Endothelial cell of umbilical vein (primary cell): Measurements from ENCODE around the gene RMP24.

Experiments
- BruUV-seq: library from RNA; stranded (reverse); fragments of 400-500 nt; replicated peaks from 2 replicates; lab custom pipeline; 2021; lab: Mats Ljungman, UMichigan
- CTCF ChIA-PET: fragments of 300-600, 350-600 bp; sonication (Branson Sonifier 250); formaldehyde crosslinking; loops from one replicate; lab custom pipeline; 2021; ENCODE audit warnings: antibody characterized with exemption, inconsistent platforms; lab: Charles Lee
- POLR2A ChIA-PET: fragments of 300-600, 350-600 bp; sonication (Branson Sonifier 250); formaldehyde crosslinking; loops from one replicate; lab custom pipeline; 2021; ENCODE audit warnings: antibody characterized with exemption, inconsistent platforms; lab: Charles Lee
- DNase-seq: peaks from one replicate; pipeline ENCODE4 v3.0.0-alpha.2; 2011; ENCODE audit warnings: low read depth, low spot score
- FAIRE-seq: peaks from 2 replicates; lab custom pipeline; 2011; peaks lifted over from hg19 to GRCh38; lab: Jason Lieb, UNC
- H2AFZ ChIP-seq: 2 replicates; pipeline ENCODE4 v1.6.0; 2012; ENCODE audit warnings: low read depth, low read length, control low read depth, inconsistent platforms
- H3K27ac ChIP-seq: 2 replicates; pipeline ENCODE4 v1.5.1; 2011; ENCODE audit warnings: low read depth, mild to moderate bottlenecking, control low read depth, low read length, moderate library complexity; ENCODE audit not compliant: insufficient read depth
- H3K27me3 ChIP-seq, 2 experiments: 2 replicates each; pipeline versions ENCODE4 v1.6.0 to v1.6.1; 2011; ENCODE audit warnings: low read length in 2 of 2, mixed read lengths in 1 of 2; ENCODE audit not compliant: control insufficient read depth in 2 of 2, insufficient read depth in 2 of 2
- H3K36me3 ChIP-seq, 2 experiments: 2 replicates in 1 of 2; 3 replicates in 1 of 2; pipeline ENCODE4 v1.5.1; 2011; ENCODE audit warnings: low read length in 2 of 2, mild to moderate bottlenecking in 1 of 2, moderate library complexity in 1 of 2; ENCODE audit not compliant: control insufficient read depth in 2 of 2, insufficient read depth in 2 of 2; ENCODE audit errors: extremely low read depth in 1 of 2
- H3K4me1 ChIP-seq: 3 replicates; pipeline ENCODE4 v1.5.1; 2011; ENCODE audit warnings: mild to moderate bottlenecking, low read length; ENCODE audit not compliant: control insufficient read depth, insufficient read depth; ENCODE audit errors: extremely low read depth
- H3K4me2 ChIP-seq: 2 replicates; pipeline ENCODE4 v1.6.1; 2011; ENCODE audit warnings: low read length, control low read depth, mixed read lengths; ENCODE audit not compliant: insufficient read depth
- H3K4me3 ChIP-seq, 3 experiments: fragments of 200-600 bp in 1 of 3; sonication (generic), shearing (Covaris generic) in 1 of 3; replicated peaks in 1 of 3; 2 replicates each; pipeline ENCODE4 v1.5.1; 2011 to 2016; ENCODE audit warnings: control low read depth in 3 of 3, low read length in 3 of 3, mild to moderate bottlenecking in 2 of 3, inconsistent platforms in 1 of 3, low read depth in 1 of 3, moderate library complexity in 1 of 3; ENCODE audit not compliant: insufficient read depth in 1 of 3
- H3K79me2 ChIP-seq: 2 replicates; pipeline ENCODE4 v1.6.0; 2012; ENCODE audit warnings: low read length, inconsistent platforms; ENCODE audit not compliant: control insufficient read depth, insufficient read depth
- H3K9ac ChIP-seq: replicated peaks from 2 replicates; pipeline ENCODE3; 2011; ENCODE audit warnings: low read length, control low read depth; ENCODE audit not compliant: insufficient read depth; ENCODE audit errors: extremely low read depth
- H3K9me1 ChIP-seq: replicated peaks from 3 replicates; pipeline ENCODE4 v1.6.0; 2011; ENCODE audit warnings: mild to moderate bottlenecking, low read length; ENCODE audit not compliant: control insufficient read depth, insufficient read depth; ENCODE audit errors: extremely low read depth
- H3K9me3 ChIP-seq: replicated peaks from 2 replicates; pipeline ENCODE4 v1.5.1; 2012; ENCODE audit warnings: low read length, inconsistent platforms; ENCODE audit not compliant: control insufficient read depth, insufficient read depth
- H4K20me1 ChIP-seq: replicated peaks from 2 replicates; pipeline ENCODE3; 2011; ENCODE audit warnings: mild to moderate bottlenecking, low read length; ENCODE audit not compliant: control insufficient read depth, insufficient read depth; ENCODE audit errors: extremely low read depth
- CTCF ChIP-seq, 2 donors: IDR thresholded peaks; 1 replicate in 1 of 2; 2 replicates in 1 of 2; pipeline ENCODE4 v1.5.1; 2011; ENCODE audit warnings: low read length in 2 of 2, mild to moderate bottlenecking in 2 of 2, moderate library complexity in 2 of 2, control low read depth in 1 of 2, inconsistent platforms in 1 of 2, low read depth in 1 of 2; ENCODE audit not compliant: insufficient read depth in 1 of 2; ENCODE audit errors: extremely low read depth in 1 of 2
- EZH2 ChIP-seq: IDR thresholded peaks from 2 replicates; pipeline ENCODE4 v1.6.1; 2012; ENCODE audit warnings: borderline replicate concordance, low read depth, mild to moderate bottlenecking, moderate library complexity, low read length, inconsistent platforms; ENCODE audit not compliant: severe bottlenecking
- FOS ChIP-seq: IDR thresholded peaks from 2 replicates; pipeline ENCODE4 v1.6.1; 2011; ENCODE audit warnings: mild to moderate bottlenecking, low read length, moderate library complexity, borderline replicate concordance; ENCODE audit not compliant: insufficient read depth
- GATA2 ChIP-seq: IDR thresholded peaks from 2 replicates; pipeline ENCODE4 v1.7.0; 2011; ENCODE audit warnings: low read depth, mild to moderate bottlenecking, moderate library complexity, mixed read lengths, low read length; ENCODE audit not compliant: insufficient read length, insufficient read depth
- JUN ChIP-seq: IDR thresholded peaks from 2 replicates; pipeline ENCODE4 v1.6.1; 2011; ENCODE audit warnings: borderline replicate concordance, low read depth; ENCODE audit not compliant: insufficient read length, insufficient read depth
- MAX ChIP-seq: IDR thresholded peaks from 2 replicates; pipeline ENCODE4 v1.6.1; 2011; ENCODE audit not compliant: insufficient read depth, insufficient read length
- MYC ChIP-seq: IDR thresholded peaks from one replicate; pipeline ENCODE4 v1.6.1; 2011; ENCODE audit warnings: mild to moderate bottlenecking, low read depth, low read length
- POLR2A ChIP-seq: IDR thresholded peaks from 2 replicates; pipeline ENCODE4 v1.6.1; 2012; ENCODE audit warnings: low read depth, mild to moderate bottlenecking, control low read depth, low read length
- POLR2AphosphoS5 ChIP-seq: IDR thresholded peaks from 2 replicates; pipeline ENCODE4 v1.6.1; 2012; ENCODE audit warnings: low read depth, mild to moderate bottlenecking, control low read depth, low read length, moderate library complexity; ENCODE audit not compliant: insufficient read depth
- dilution Hi-C: fragments of 300-500 bp; cut with MboI; formaldehyde crosslinking; loops from one replicate; pipeline ENCODE4 v1.15.0; 2019; ENCODE audit warnings: low sequenced_read_pairs; ENCODE audit not compliant: extremely low pct_ligation_motif_present
- intact Hi-C: fragments of 100-400 bp; cut with micrococcal nuclease; formaldehyde crosslinking; loops from one replicate; pipeline ENCODE4 v1.10.0; 2022

Gene RMP24

GRCh38 chr18:35998967-35999366, 26.5 kb downstream of the RMP24 start:
- H4K20me1 ChIP-seq: no peaks in the 10 kb centered on the region
- H3K4me2 ChIP-seq: no peak overlapping the region
- CTCF ChIA-PET: interaction anchor here (0.9 to 1.1 kb wide), 3 partner anchors 15 to 612 kb away, joined by 3 to 7 read pairs (median 3); no protein-coding TSS in a partner anchor
- TF ChIP-seq CTCF (IDR thresholded peaks at IDR 0.05; ENCODE audit: extremely low read depth in 1 of 2, insufficient read depth in 1 of 2, low read depth in 1 of 2, low read length in 2 of 2) (peak; percentile 22 to 31), EZH2 (no peak), POLR2A (no peak), GATA2 (no peak)
- no peaks in the 10 kb centered on the region for H3K9me1 ChIP-seq
- POLR2A ChIA-PET: no interaction called here
- no peak overlapping the region for H2AFZ ChIP-seq
- no peaks in the 10 kb centered on the region for H3K9me3 ChIP-seq
- no peak overlapping the region for H3K9ac ChIP-seq
- H3K27ac ChIP-seq: no peak overlapping the region
- no peak overlapping the region for H3K4me3 ChIP-seq
- FAIRE-seq (no peak), DNase-seq (peak; percentile 12)
- no peaks in the 10 kb centered on the region for H3K27me3 ChIP-seq
- no peaks in the 10 kb centered on the region for H3K36me3 ChIP-seq
- dilution Hi-C loops (no loop called here), intact Hi-C loops (no loop called here)
- no peaks in the 10 kb centered on the region for H3K79me2 ChIP-seq
- H3K4me1 ChIP-seq: no peaks in the 10 kb centered on the region
- BruUV-seq: no TSS peak

GRCh38 chr18:35999925-36000324, 27.4 kb downstream of the RMP24 start:
- intact Hi-C loops (no loop called here), dilution Hi-C loops (no loop called here)
- Histone ChIP-seq H4K20me1 (no peaks in the 10 kb centered on the region), H3K27ac (no peak overlapping the region), H3K4me2 (no peak overlapping the region), H3K36me3 (no peaks in the 10 kb centered on the region), H2AFZ (no peak overlapping the region), H3K4me3 (no peak overlapping the region), H3K9me3 (no peaks in the 10 kb centered on the region), H3K9ac (no peak overlapping the region), H3K79me2 (no peaks in the 10 kb centered on the region), H3K4me1 (no peaks in the 10 kb centered on the region), H3K9me1 (no peaks in the 10 kb centered on the region), H3K27me3 (no peaks in the 10 kb centered on the region)
- DNase-seq (no peak), FAIRE-seq (no peak)
- TF ChIP-seq POLR2AphosphoS5: no peak
- no peak for TF ChIP-seq POLR2A
- no peak for TF ChIP-seq MAX
- TF ChIP-seq MYC: no peak
- no peak for TF ChIP-seq GATA2
- no peak for TF ChIP-seq FOS
- TF ChIP-seq EZH2: no peak
- TF ChIP-seq CTCF (IDR thresholded peaks at IDR 0.05; ENCODE audit: extremely low read depth in 1 of 2, insufficient read depth in 1 of 2, low read depth in 1 of 2, low read length in 2 of 2): no peak
- no peak for TF ChIP-seq JUN
- POLR2A ChIA-PET: no interaction called here
- CTCF ChIA-PET: interaction anchor here (1.0 kb wide), 1 partner anchor 9 kb away, joined by 4 read pairs; no protein-coding TSS in a partner anchor
- no TSS peak for BruUV-seq
